Heart right ventricle (tissue), 16 donors: Measurements from ENCODE around the gene NDUFS2. TPM values are rescaled to one million over a fixed set of nuclear protein-coding genes. Genes with fewer than 3 reads are reported as not detected.

Experiments
- ATAC-seq, 8 donors: fragments of 200-7000 bp; cut with Tn5 transposase; one replicate each; pipeline ENCODE4 v1.9.1; 2020; ENCODE audit warnings: mild to moderate bottlenecking in 8 of 8, moderate library complexity in 8 of 8, moderate number of reproducible peaks in 1 of 8
- DNase-seq, 2 donors: peaks; one replicate each; pipeline ENCODE4 v3.0.0-alpha.2; 2020
- H3K27ac ChIP-seq, 10 donors: fragments of 200-600 bp; sonication (generic) in 2 of 10; one replicate each; pipeline versions ENCODE4 v1.5.0 to v1.8.0; 2020 to 2022; ENCODE audit warnings: mild to moderate bottlenecking in 3 of 10
- H3K27me3 ChIP-seq, 7 donors: fragments of 200-600 bp; one replicate each; pipeline ENCODE4 v1.8.0; 2021 to 2022; ENCODE audit warnings: mild to moderate bottlenecking in 2 of 7
- H3K36me3 ChIP-seq, 9 donors: fragments of 200-600 bp; sonication (generic) in 1 of 9; one replicate each; pipeline versions ENCODE4 v1.5.0 to v1.8.0; 2020 to 2022; ENCODE audit warnings: mild to moderate bottlenecking in 2 of 9
- H3K4me1 ChIP-seq, 9 donors: fragments of 200-600 bp; sonication (generic) in 1 of 9; one replicate each; pipeline versions ENCODE4 v1.5.0 to v1.8.0; 2020 to 2022; ENCODE audit warnings: mild to moderate bottlenecking in 4 of 9
- H3K4me3 ChIP-seq, 10 donors: fragments of 200-600 bp; sonication (generic) in 2 of 10; one replicate each; pipeline versions ENCODE4 v1.5.0 to v1.8.0; 2020 to 2022; ENCODE audit warnings: mild to moderate bottlenecking in 7 of 10, moderate library complexity in 2 of 10
- H3K9me3 ChIP-seq, 11 donors: fragments of 200-600 bp in 10 of 11; sonication (generic) in 2 of 11; one replicate each; pipeline versions ENCODE4 v1.5.0 to v1.8.0; 2013 to 2022; ENCODE audit warnings: mild to moderate bottlenecking in 2 of 11, control low read depth in 1 of 11, moderate library complexity in 1 of 11
- WGBS, 2 donors: extraction: QIAGEN DNeasy Blood & Tissue Kit; methylation state at CpG; one replicate each; pipeline ENCODE4 v1.1.7; 2013; ENCODE audit warnings: inconsistent platforms in 1 of 2; 5-methylcytosine and 5-hydroxymethylcytosine counted together
- intact Hi-C, 10 donors: fragments of 100-400 bp; cut with DNase I; formaldehyde crosslinking; loops; one replicate each; pipeline versions ENCODE4 v1.11.1 to v1.14.2; 2022
- polyA plus RNA-seq, 2 donors: library from polyadenylated mRNA; stranded (reverse); fragments of 200-250 nt; gene quantifications; one replicate each; pipeline ENCODE4 v1.2.3, GENCODE V29; 2013
- total RNA-seq, 10 donors: library from RNA; stranded (reverse); fragmentation: NEBNext Ultra II Directional in 3 of 10; extraction: Animal tissue kit (Norgen Biotek cat#: 25700) in 3 of 10; gene quantifications; one replicate each; pipeline versions ENCODE4 v1.2.1 to v1.2.4, GENCODE V29; 2021 to 2023
- TF ChIP-seq, protein P1 (sequence below), 9 donors: fragments of 200-600 bp; sonication (generic) in 2 of 9; IDR thresholded peaks; one replicate each; pipeline versions ENCODE4 v1.5.0 to v1.8.0; 2021 to 2022; ENCODE audit warnings: antibody characterized with exemption in 9 of 9, mild to moderate bottlenecking in 5 of 9, moderate library complexity in 1 of 9
- donor health status: Arrhythmogenic right ventricular cardiomyopathy.
- donor health status: ischemic (EF 13 %, LVEDD 7.1; RV severe dilation, severe dysfunction).
- donor health status: healthy with polysubstance abuse.
- donor health status: DM: no; HTN: yes; CAD: no.
- donor health status: DM: no; HTN: no; CAD: no.
- donor health status: ischemic (EF 25% LVEDD 6.9; RV normal size, moderate dysfunction).
- donor health status: ischemic (EF 25% LVEDD 5.7; RV mildly dilated, moderate dysfunction).
- donor health status: healthy.
- donor health status: DM: yes; HTN: yes; CAD: no.
- donor health status: Ischemic cardiomyopathy.
- donor health status: ischemic (EF 35%, LVEDD 5.7; RV mildly dilated, moderate dysfunction).
- donor health status: nonischemic (EF 11% LVEDD 7.7; RV severe dilation, severe dysfunction).
- donor health status: DM: yes; HTN: yes; CAD: no.
- donor health status: PGD.
- donor health status: ischemic (EF 29% LVEDD 5.4; RV normal size, mild dysfunction).
- donor health status: nonischemic (EF 23%, LVEDD 6.1; RV moderate dilation, normal function).

NDUFS2 gene
- total and polyA plus RNA-seq, 12 donors, result 121 to 370 (median 309) TPM

DNA sequence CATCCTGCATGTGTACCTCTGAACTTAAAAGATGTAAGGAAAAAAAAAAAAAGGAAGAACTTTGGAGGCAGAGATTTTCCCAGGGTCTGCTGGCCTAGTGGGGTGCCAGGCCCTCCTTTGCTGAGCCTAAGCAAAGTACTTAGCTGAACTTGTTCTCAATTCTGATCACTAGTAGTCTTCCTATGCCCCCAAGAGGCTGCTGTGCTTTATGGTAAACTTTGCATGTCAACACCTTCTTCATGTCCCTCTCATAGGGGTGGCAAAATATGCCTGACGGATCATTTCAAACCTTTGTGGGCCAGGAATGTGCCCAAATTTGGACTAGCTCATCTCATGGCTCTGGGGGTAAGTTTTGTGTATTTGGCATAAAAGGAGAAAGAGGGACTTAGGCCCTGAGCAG, 44.3 kb upstream of the NDUFS2 start:
- Histone ChIP-seq H3K27ac (no peak overlapping the region), H3K27me3 (no peaks in the 10 kb centered on the region), H3K4me1 (peaks cover 5 to 48% (median 38%) of the 10 kb centered on the region in 9 donors), H3K9me3 (no peaks in the 10 kb centered on the region), H3K4me3 (no peak overlapping the region), H3K36me3 (peaks cover 0 to 44% (median 5%) of the 10 kb centered on the region in 9 donors)
- DNase-seq (no peak), ATAC-seq (no peak)
- intact Hi-C loops, result no loop called here
- TF ChIP-seq, protein P1, sequence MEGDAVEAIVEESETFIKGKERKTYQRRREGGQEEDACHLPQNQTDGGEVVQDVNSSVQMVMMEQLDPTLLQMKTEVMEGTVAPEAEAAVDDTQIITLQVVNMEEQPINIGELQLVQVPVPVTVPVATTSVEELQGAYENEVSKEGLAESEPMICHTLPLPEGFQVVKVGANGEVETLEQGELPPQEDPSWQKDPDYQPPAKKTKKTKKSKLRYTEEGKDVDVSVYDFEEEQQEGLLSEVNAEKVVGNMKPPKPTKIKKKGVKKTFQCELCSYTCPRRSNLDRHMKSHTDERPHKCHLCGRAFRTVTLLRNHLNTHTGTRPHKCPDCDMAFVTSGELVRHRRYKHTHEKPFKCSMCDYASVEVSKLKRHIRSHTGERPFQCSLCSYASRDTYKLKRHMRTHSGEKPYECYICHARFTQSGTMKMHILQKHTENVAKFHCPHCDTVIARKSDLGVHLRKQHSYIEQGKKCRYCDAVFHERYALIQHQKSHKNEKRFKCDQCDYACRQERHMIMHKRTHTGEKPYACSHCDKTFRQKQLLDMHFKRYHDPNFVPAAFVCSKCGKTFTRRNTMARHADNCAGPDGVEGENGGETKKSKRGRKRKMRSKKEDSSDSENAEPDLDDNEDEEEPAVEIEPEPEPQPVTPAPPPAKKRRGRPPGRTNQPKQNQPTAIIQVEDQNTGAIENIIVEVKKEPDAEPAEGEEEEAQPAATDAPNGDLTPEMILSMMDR (IDR thresholded peaks at IDR 0.05), result no peak
- WGBS, 2 donors, result 84 to 97% methylated on average over 1 of the region's 1 CpG

DNA sequence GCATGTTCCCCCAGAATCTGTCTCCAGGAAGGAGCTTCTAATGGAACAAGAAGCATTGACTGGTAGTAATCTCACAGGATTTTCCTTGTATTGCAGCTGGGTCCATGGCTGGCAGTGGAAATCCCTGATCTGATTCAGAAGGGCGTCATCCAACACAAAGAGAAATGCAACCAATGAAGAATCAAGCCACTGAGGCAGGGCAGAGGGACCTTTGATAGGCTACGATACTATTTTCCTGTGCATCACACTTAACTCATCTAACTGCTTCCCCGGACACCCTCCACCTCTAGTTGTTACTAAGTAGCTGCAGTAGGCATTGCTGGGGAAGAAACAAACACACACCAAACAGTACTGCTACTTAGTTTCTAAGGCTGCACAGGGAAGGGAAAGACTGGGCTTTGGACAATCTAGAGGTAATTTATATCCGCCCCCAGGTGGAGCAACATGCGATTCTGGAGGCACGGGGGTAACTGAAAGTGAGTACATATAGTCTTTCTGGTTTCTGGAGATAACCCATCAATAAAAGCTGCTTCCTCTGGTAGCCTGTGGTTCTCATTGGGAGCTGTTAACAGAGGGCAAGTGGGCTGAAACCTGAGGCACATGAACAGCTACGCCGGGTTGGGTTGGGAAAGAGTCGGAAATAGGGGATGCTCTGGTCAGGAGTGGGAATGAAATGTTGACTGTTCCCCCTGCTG, 43.7 kb upstream of the NDUFS2 start:
- TF ChIP-seq, protein P1 (IDR thresholded peaks at IDR 0.05), result no peak
- peaks cover 5 to 43% (median 37%) of the 10 kb centered on the region in 9 donors for H3K4me1 ChIP-seq
- peaks cover 0 to 50% (median 5%) of the 10 kb centered on the region in 9 donors for H3K36me3 ChIP-seq
- peak overlapping the region in 9 of 10 donors; percentile 71 to 95 (median 91) for H3K27ac ChIP-seq
- no peak for DNase-seq
- ATAC-seq, result no peak
- intact Hi-C loops, result no loop called here
- peak overlapping the region in 8 of 10 donors; percentile 55 to 99 (median 96) for H3K4me3 ChIP-seq
- 75 to 80% methylated on average over 9 of the region's 9 CpGs for WGBS, 2 donors
- no peaks in the 10 kb centered on the region for H3K27me3 ChIP-seq
- no peaks in the 10 kb centered on the region for H3K9me3 ChIP-seq

DNA sequence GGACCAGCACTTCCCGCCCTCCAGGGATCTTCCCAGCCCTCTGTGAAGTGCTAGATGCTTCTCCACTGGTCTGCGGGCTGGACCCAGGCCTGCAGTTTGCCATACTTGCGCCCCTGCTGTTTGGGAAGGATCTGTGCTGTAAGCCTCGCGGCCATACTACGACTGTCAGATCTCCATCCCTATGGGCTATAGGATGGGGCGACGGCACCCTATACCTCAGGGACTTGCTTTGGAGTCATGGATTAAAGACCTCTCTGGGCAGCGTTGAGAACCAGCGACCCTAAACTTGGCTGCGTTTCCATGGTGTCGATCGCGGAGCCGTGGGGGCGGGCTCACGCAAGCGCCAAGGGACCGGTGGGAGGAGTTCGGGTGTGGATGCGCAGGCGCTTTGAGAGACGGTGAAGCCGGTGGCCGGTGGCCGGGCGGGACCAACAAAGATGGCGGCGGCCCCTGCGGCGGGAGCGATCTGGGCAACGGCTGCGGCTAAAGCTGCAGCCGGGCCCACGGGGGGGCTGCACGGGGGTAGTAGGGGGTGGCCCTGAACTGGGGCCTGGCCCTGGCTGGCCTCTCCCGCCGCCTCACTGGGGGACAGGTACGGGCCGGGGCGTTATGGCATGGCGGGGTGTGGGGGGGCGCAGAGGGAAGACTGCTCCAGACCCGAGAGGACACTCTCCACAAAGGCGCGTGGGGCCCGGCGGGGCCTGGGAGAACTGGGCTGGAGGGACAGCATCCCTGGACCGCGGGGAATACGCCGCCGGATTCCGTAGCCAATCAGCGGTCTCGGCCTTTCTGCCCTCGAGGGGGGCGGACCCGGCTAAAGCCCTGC, 42.9 kb upstream of the NDUFS2 start, which contains the start of gene USP21:
USP21 (plus strand) TSS at position 414 of the 826 bp plus-strand sequence. CDS start 1,141 bp downstream, outside the sequence.
- Histone ChIP-seq H3K27ac (peak within 1 kb of the TSS; percentile 68 to 95 (median 90)), H3K9me3 (no peaks in the 10 kb centered on the region), H3K4me3 (peak within 1 kb of the TSS; percentile 55 to 99 (median 96)), H3K27me3 (no peaks in the 10 kb centered on the region), H3K36me3 (peaks cover 0 to 59% (median 5%) of the 10 kb centered on the region in 9 donors), H3K4me1 (peaks cover 5 to 43% (median 34%) of the 10 kb centered on the region in 9 donors)
- peak; percentile 95 for DNase-seq
- intact Hi-C loops, result no loop called here
- ATAC-seq, result peak; percentile 94 to 98 (median 96)
- WGBS, 2 donors, result 1% methylated on average over 55 to 60 of the region's 60 CpGs
- TF ChIP-seq, protein P1 (IDR thresholded peaks at IDR 0.05), result peak in 5 of 9 donors; percentile 18 to 52 (median 42)

DNA sequence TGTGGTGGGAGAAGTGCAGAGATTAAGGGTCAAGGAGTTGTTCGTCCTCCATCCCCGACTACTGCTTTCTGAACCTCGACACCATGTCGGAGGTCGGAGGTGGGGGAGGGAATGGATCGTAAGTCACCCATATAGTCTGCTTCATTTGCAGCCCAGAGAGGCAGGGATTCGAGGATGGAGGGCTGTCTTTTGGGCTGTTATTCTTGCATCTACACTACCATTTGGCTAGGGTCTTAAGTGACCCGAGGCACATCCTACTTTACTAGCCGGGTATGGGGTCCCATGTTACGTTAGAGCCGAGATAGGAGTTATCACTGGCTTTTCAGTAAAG, 42.3 kb upstream of the NDUFS2 start:
- H3K9me3 ChIP-seq, result no peaks in the 10 kb centered on the region
- peak overlapping the region; percentile 55 to 99 (median 96) for H3K4me3 ChIP-seq
- peak overlapping the region in 9 of 10 donors; percentile 71 to 95 (median 91) for H3K27ac ChIP-seq
- ATAC-seq (no peak), DNase-seq (no peak)
- WGBS, 2 donors, result 6 to 7% methylated on average over 11 of the region's 11 CpGs
- no peaks in the 10 kb centered on the region for H3K27me3 ChIP-seq
- H3K4me1 ChIP-seq, result peaks cover 5 to 40% (median 29%) of the 10 kb centered on the region in 9 donors
- H3K36me3 ChIP-seq, result peaks cover 0 to 64% (median 5%) of the 10 kb centered on the region in 9 donors
- intact Hi-C loops, result no loop called here
- TF ChIP-seq, protein P1 (IDR thresholded peaks at IDR 0.05), result no peak
